Natural killer cell treated with Interleukin-12 subunit alpha and Interleukin-12 subunit beta and Interleukin-15 and Interleukin-18, amount 100 ng/mL, for 72 hours (primary cell): ENCODE results near the gene PRKG2. TPM values are rescaled to one million over a fixed set of nuclear protein-coding genes. Genes with fewer than 3 reads are reported as not detected.
"Not testable (repeated sequence)": the region's sequence is repeated elsewhere in the genome, so short reads cannot be mapped to it uniquely, and the experiment has no call there.

Experiments
- ATAC-seq, 2 donors: fragments of 150-1000 bp; cut with Tn5 transposase in 1 of 2; sonication (Bioruptor Pico), chemical (Tn5 transposase) in 1 of 2; 2 replicates each; pipeline ENCODE4 v1.10.0; 2021
- DNase-seq: peaks from one replicate; pipeline ENCODE4 v3.0.0; 2022; ENCODE audit warnings: low spot score
- H3K27ac Mint-ChIP-seq, 2 donors: 1 replicate in 1 of 2; 2 replicates in 1 of 2; pipeline ENCODE4 v1.8.0; 2022; ENCODE audit warnings: mixed read lengths in 2 of 2, mild to moderate bottlenecking in 1 of 2, moderate library complexity in 1 of 2
- H3K27me3 Mint-ChIP-seq, 2 donors: 1 replicate in 1 of 2; 2 replicates in 1 of 2; pipeline ENCODE4 v1.8.0; 2022; ENCODE audit warnings: mixed read lengths in 2 of 2
- H3K36me3 Mint-ChIP-seq: one replicate; pipeline ENCODE4 v1.8.0; 2022; ENCODE audit warnings: mixed read lengths
- H3K4me1 Mint-ChIP-seq, 2 donors: 1 replicate in 1 of 2; 2 replicates in 1 of 2; pipeline ENCODE4 v1.8.0; 2022; ENCODE audit warnings: low read depth in 2 of 2, mixed read lengths in 2 of 2, mild to moderate bottlenecking in 1 of 2
- H3K4me3 Mint-ChIP-seq: one replicate; pipeline ENCODE4 v1.8.0; 2022; ENCODE audit warnings: mixed read lengths
- H3K9me3 Mint-ChIP-seq: 2 replicates; pipeline ENCODE4 v1.8.0; 2022; ENCODE audit warnings: mixed read lengths
- total RNA-seq, 2 donors: library from RNA; stranded (reverse); gene quantifications; one replicate each; pipeline ENCODE4 v1.2.3, GENCODE V29; 2022

PRKG2 gene
- total RNA-seq, 2 donors from 2014 or later = 0.10 to 0.33 TPM

DNA sequence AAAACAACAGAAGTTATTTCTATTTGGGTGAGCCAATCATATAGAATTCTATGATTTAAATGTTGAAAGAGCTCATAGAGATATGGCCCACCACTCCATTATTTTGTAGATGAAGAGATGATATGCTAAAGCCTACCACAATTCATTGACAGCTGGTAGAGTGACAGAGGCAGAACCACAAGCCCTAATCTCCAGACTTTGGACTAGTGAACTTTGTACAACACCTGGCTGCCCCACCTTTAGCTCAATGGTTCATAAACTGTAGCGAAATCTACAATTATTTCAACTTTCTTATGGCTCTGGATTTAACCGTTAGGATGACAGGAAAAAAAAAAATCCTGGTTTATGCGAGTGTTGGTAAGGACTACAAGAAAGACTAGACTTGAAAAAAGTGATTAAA lies 50.9 kb downstream of the PRKG2 start:
- H3K27ac Mint-ChIP-seq = no peak overlapping the region
- no peak for ATAC-seq
- no peak overlapping the region for H3K4me3 Mint-ChIP-seq
- DNase-seq = no peak
- H3K27me3 Mint-ChIP-seq = no peaks in the 10 kb centered on the region
- H3K9me3 Mint-ChIP-seq = no peaks in the 10 kb centered on the region
- H3K4me1 Mint-ChIP-seq = no peaks in the 10 kb centered on the region
- H3K36me3 Mint-ChIP-seq = no peaks in the 10 kb centered on the region

DNA sequence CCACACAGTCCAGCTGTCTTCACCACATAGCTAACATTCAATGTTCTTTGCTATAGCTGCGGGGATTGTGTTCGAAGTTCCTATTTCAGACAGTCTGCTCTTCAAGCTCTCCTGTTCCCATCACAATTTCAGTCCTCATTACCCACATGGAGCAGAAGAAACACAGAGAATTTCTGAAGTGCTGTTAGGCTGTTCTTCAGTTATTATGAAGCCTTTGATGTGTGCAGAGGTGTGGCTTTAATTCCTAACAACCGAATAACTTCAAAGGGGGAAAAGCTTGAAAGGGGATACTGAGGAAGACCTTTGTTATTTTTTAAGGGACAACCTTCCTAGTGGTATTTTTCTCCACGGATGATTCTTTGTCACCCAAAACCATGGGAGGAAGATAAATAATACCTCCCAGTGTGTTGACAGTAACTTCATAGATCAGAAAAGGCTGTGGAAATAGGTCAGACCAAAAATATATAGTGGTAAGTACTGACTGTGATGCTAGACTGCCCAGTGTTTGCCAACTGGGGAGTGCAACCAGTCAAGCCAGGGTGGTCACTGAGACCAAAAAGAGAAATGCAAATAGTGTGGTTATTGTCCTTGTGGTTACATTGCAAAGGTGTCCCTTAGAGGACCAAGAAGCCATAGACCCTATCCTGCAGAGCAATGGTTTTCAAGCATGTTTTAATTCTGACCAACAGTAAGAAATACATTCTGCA lies 52.1 kb downstream of the PRKG2 start:
- no peak for DNase-seq
- ATAC-seq = no peak
- no peaks in the 10 kb centered on the region for H3K9me3 Mint-ChIP-seq

DNA sequence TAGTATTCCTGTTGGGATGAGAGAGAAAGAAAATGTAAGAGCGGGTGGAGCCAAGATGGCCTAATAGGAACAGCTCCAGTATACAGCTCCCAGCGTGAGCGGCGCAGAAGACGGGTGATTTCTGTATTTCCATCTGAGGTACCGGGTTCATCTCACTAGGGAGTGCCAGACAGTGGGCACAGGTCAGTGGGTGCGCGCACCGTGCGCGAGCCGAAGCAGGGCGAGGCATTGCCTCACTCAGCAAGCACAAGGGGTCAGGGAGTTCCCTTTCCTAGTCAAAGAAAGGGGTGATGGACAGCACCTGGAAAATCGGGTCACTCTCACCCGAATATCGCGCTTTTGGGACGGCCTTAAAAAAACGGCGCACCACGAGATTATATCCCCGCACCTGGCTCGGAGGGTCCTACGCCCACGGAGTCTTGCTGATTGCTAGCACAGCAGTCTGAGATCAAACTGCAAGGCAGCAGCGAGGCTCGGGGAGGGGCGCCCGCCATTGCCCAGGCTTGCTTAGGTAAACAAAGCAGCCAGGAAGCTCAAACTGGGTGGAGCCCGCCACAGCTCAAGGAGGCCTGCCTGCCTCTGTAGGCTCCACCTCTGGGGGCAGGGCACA lies 61.2 kb downstream of the PRKG2 start:
- not testable (repeated sequence) for ATAC-seq, H3K4me3 Mint-ChIP-seq, H3K36me3 Mint-ChIP-seq, H3K27me3 Mint-ChIP-seq, DNase-seq, H3K4me1 Mint-ChIP-seq, H3K9me3 Mint-ChIP-seq
- H3K27ac Mint-ChIP-seq = peak overlapping the region in 1 of 2 donors; percentile 69

More for the DNA sequence above, 52.1 kb downstream of the PRKG2 start:
- no peak overlapping the region for H3K4me3 Mint-ChIP-seq
- H3K27ac Mint-ChIP-seq = no peak overlapping the region
- no peaks in the 10 kb centered on the region for H3K4me1 Mint-ChIP-seq
- H3K36me3 Mint-ChIP-seq = no peaks in the 10 kb centered on the region
- H3K27me3 Mint-ChIP-seq = no peaks in the 10 kb centered on the region

DNA sequence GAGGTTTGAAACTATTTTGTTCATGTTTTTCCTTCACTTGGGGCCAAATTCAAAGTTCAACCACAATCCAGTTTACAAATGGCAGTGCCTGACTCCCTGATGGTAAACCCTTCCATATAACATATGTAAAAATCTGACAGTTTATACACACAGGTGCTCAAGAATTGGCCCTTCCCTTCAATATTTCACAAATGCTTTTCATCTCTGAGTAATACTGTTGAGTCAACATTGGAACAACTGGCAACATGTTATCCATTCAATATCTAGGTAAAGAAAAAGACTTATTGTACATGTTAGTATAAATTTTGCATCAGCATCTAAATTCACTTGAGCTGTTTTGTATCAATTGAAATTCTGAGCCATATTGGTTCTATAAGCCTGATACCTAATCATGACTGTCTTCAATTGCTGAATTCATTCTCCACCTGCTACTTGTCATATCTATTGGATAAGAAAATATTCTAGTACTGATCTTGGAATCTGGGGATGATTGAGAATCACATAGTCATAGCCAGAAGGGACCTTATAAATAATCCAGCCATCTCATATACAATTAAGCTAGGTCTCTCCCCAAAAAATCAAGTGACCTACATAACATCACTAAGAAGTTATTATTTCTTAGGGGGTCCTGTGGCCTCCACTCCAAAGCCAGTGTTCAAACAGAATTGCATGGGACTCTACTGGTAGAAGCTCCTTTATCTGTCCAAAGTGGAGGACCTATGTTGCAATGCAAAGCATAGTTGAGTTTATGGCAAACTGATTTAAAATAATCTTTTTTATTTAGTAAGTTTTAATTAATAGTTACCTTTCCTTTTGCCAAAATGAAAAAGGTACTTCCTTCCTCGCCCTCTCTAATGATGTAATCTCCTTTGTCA lies 61.9 kb downstream of the PRKG2 start:
- ATAC-seq = no peak
- Mint-ChIP-seq H3K36me3 (peaks cover 4% of the 10 kb centered on the region), H3K27me3 (no peaks in the 10 kb centered on the region), H3K4me1 (peaks cover 0 to 3% of the 10 kb centered on the region in 2 donors), H3K4me3 (no peak overlapping the region), H3K27ac (peak overlapping the region in 1 of 2 donors; percentile 69), H3K9me3 (no peaks in the 10 kb centered on the region)
- DNase-seq = no peak

DNA sequence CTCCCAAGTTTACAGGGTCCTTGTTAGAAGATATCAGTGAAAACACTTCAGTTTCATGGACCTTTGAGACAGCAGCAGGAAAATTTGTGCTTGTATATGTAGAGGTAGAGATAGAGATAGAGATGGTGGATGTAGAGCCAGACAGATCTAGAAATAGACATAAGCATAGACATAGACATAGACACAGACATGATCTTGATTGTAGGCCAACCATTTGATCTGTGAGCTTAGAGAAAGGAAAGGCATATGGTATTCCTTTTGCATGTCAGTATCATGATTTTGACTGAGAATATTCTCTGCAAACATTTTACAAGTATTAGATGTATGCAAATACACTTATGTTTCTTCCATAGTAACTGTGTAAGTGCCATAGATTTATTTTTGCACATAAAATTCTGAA lies 65.0 kb downstream of the PRKG2 start:
- Mint-ChIP-seq H3K4me1 (peaks cover 0 to 3% of the 10 kb centered on the region in 2 donors), H3K9me3 (no peaks in the 10 kb centered on the region), H3K27me3 (no peaks in the 10 kb centered on the region), H3K4me3 (no peak overlapping the region), H3K27ac (no peak overlapping the region), H3K36me3 (no peaks in the 10 kb centered on the region)
- no peak for ATAC-seq
- no peak for DNase-seq

DNA sequence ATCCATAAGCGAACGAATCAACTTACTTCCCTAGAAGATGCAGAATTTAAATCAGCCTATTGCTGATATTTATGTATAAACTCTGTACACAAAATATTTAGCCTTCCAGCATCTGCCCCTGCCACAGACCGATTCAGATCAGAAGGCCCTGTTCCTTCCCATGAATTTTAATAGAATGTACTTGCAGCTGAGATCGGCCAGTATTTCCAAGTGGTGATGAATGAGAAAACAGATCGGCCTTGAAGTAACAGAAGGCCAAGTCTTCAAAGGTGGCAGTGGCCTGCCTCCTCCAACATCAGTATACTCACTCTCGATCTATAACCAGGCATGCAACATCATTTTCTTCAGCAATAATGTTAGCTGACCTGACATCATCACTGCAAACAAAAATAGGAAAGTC lies 66.4 kb downstream of the PRKG2 start:
- DNase-seq (no peak), ATAC-seq (no peak)
- H3K9me3 Mint-ChIP-seq = no peaks in the 10 kb centered on the region
- no peaks in the 10 kb centered on the region for H3K27me3 Mint-ChIP-seq
- no peak overlapping the region for H3K4me3 Mint-ChIP-seq
- H3K27ac Mint-ChIP-seq = no peak overlapping the region
- peaks cover 0 to under 1% of the 10 kb centered on the region in 2 donors for H3K4me1 Mint-ChIP-seq
- no peaks in the 10 kb centered on the region for H3K36me3 Mint-ChIP-seq

DNA sequence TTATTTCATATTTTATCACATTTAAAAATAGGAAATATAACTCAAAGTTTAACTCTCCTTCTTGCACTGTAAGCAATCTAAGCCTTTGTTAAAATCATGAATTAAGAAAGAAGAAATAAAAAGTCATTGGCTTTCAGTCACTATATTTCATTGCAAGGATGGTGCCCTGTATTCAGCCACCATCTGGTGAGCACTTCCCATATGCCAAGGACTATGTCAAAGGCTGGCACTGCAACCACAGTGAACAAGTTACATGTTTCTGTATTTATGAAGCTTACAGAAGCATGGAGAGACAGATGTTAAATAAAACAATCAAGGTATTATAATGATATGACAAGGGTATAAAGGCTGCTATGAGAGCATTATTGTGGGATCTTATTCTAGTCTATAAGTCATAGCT lies 68.6 kb downstream of the PRKG2 start:
- H3K4me3 Mint-ChIP-seq = no peak overlapping the region
- H3K27ac Mint-ChIP-seq = no peak overlapping the region
- no peak for DNase-seq
- H3K27me3 Mint-ChIP-seq = no peaks in the 10 kb centered on the region
- no peak for ATAC-seq
- no peaks in the 10 kb centered on the region for H3K4me1 Mint-ChIP-seq
- no peaks in the 10 kb centered on the region for H3K36me3 Mint-ChIP-seq
- no peaks in the 10 kb centered on the region for H3K9me3 Mint-ChIP-seq

DNA sequence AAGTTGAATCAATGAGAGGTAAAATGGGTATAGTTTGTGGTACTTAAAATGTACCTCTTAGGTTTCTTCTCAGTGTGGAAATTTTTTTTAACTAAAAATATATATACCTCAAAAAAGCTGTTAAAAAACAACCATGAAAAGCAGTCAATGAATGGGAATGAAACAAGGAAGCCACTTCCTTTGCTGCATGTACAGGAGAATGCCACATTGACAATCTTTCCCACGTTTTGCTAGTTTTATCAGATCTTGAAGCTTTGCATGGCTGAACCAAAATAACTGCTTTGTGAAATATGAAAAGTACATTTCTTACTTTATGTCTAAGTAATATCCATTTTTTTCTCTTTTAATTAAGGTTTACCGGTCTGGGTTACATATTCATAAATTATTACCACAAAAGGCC lies 71.8 kb downstream of the PRKG2 start:
- Mint-ChIP-seq H3K27me3 (no peaks in the 10 kb centered on the region), H3K36me3 (no peaks in the 10 kb centered on the region), H3K9me3 (no peaks in the 10 kb centered on the region), H3K4me3 (no peak overlapping the region), H3K4me1 (no peaks in the 10 kb centered on the region), H3K27ac (no peak overlapping the region)
- no peak for ATAC-seq
- no peak for DNase-seq

DNA sequence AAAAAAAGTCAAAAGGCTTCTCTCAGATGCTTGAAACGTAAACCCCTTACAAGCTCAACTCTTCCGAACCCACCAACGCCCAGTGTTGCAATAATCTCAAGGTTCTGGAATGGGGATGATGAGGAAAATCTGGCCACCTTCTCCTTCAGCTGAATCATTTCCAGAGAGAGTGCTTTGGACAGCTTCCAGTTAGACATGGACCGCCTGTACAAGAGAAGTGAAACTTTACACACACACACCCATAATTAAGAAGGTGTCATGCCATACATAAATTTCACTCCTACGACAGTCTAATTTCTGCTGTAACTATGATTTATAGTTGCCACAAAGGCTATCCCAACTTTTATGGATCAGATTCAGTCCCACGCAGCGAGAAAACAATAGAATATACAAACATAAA lies 72.3 kb downstream of the PRKG2 start:
- Mint-ChIP-seq H3K4me1 (no peaks in the 10 kb centered on the region), H3K9me3 (no peaks in the 10 kb centered on the region), H3K27ac (no peak overlapping the region), H3K27me3 (no peaks in the 10 kb centered on the region), H3K36me3 (no peaks in the 10 kb centered on the region), H3K4me3 (no peak overlapping the region)
- ATAC-seq (no peak), DNase-seq (no peak)

DNA sequence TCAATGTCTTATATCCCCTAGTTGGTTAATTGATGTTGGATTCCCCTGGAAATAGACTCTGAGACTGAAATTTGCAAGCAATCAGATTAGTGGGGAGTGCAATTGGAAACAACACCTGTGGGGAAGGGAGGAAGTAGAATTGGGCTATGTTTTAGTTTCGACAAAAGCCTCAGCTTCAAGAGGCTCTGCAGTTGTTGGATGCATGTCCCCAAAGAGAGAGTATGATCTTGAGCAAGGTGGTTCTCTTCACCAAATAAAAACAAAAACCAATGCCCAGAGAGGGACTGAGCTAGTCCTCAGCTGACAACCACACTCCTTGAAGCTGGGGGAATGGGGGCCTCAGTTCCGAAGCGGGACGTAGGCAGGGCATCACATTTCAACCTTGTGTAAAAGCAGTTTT lies 77.1 kb downstream of the PRKG2 start:
- DNase-seq = no peak
- Mint-ChIP-seq H3K9me3 (no peaks in the 10 kb centered on the region), H3K36me3 (no peaks in the 10 kb centered on the region), H3K4me3 (no peak overlapping the region), H3K4me1 (no peaks in the 10 kb centered on the region), H3K27ac (no peak overlapping the region), H3K27me3 (peaks cover 0 to 2% of the 10 kb centered on the region in 2 donors)
- ATAC-seq = no peak

DNA sequence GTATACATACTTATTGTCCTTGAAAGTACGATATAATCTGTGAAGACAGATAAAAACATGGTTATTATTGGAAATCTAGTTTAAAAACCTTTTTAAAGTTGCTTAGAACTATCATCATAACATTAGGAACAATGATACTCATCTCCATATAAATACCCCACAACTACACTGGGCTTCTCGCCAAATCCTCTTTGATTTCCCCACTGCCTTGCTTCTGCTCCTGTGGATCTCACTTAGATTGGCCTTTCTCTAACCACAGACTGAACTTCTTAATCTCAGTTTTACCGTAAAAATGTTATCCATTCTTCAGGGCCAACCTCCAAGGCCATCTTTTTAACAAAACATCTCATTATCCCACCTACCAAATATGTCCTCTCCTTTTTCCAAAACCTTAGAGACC lies 77.6 kb downstream of the PRKG2 start:
- H3K9me3 Mint-ChIP-seq = no peaks in the 10 kb centered on the region
- no peak for DNase-seq
- no peaks in the 10 kb centered on the region for H3K36me3 Mint-ChIP-seq
- peaks cover 0 to 2% of the 10 kb centered on the region in 2 donors for H3K27me3 Mint-ChIP-seq
- H3K4me1 Mint-ChIP-seq = no peaks in the 10 kb centered on the region
- ATAC-seq = no peak
- H3K27ac Mint-ChIP-seq = no peak overlapping the region
- no peak overlapping the region for H3K4me3 Mint-ChIP-seq

DNA sequence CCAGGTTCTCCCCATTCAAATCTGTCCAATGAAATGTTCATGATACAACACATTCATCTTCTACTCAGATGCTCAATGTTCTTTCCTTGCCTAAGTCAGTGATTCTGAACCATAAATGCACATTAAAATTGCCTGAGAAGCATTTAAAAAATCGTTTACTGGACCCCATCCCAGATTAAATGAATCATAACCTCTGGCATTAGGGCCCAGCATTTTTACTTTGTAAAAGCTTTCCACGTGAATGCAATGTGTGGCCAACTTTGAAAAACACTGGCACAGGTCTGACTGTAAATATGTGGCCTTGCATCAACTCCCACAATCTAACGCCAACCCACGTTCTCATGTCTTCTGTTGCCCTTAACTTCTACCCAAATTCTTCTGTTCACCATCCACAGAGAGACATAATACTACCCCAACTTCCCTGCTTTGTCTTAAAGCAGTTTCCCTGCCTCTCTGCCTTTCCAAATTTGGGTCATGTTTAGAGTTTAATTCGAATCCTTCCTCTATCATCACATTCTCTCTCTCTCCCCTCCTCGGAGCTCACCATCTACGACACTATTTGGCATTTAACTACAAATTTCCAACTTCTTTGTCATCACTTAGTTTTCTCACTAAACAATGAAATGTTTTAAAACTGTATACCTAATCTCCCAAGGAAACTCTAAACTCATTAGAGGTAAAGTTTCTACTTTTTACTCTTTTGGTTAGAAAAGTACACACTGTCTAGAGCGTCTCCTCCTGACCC lies 78.7 kb downstream of the PRKG2 start:
- no peak overlapping the region for H3K4me3 Mint-ChIP-seq
- no peaks in the 10 kb centered on the region for H3K36me3 Mint-ChIP-seq
- DNase-seq (no peak), ATAC-seq (no peak)
- H3K4me1 Mint-ChIP-seq = no peaks in the 10 kb centered on the region
- no peaks in the 10 kb centered on the region for H3K9me3 Mint-ChIP-seq
- H3K27me3 Mint-ChIP-seq = peaks cover 0 to 2% of the 10 kb centered on the region in 2 donors
- H3K27ac Mint-ChIP-seq = no peak overlapping the region

DNA sequence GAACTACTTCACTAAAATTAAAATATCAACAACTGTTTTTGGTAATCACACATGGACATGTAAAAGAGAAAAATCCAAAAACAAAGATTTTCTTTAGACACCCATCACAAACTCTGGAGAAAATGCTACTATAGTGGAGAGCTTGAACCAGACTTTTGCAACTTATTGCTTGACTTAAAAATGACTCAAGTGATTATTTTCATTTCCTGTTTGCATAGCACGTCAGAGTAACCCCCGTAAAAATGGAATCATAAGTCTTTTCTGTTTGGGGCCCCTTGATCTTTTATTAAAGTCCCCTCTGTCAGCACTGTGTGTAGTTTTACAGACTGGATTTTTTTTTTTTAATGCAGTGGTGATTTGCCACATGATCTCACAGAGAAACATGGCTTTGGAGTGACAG lies 79.5 kb downstream of the PRKG2 start:
- DNase-seq (no peak), ATAC-seq (no peak)
- Mint-ChIP-seq H3K36me3 (no peaks in the 10 kb centered on the region), H3K27ac (no peak overlapping the region), H3K27me3 (peaks cover 0 to 2% of the 10 kb centered on the region in 2 donors), H3K9me3 (no peaks in the 10 kb centered on the region), H3K4me1 (no peaks in the 10 kb centered on the region), H3K4me3 (no peak overlapping the region)
